K562 (cell line): ENCODE results near the gene UNC13C. TPM values are rescaled to one million over a fixed set of nuclear protein-coding genes. Genes with fewer than 3 reads are reported as not detected.

Source experiments
- ATAC-seq: fragments of 200-7000 bp; cut with Tn5 transposase; 3 replicates; pipeline ENCODE4 v1.9.1; 2020; ENCODE audit warnings: moderate library complexity
- BruUV-seq: library from RNA; stranded (reverse); fragments of 400-500 nt; replicated peaks from 2 replicates; lab custom pipeline; 2021; lab: Mats Ljungman, UMichigan
- CTCF ChIA-PET: fragments of 300-600 bp; formaldehyde crosslinking; extraction: SDS; loops from one replicate; lab custom pipeline; 2021; ENCODE audit warnings: low intra/inter-chr PET ratio; lab: Yijun Ruan, JAX
- POLR2A ChIA-PET: fragments of 300-600, 350-650 bp; sonication (Branson Sonifier 250); formaldehyde crosslinking; extraction: SDS; loops from one replicate; lab custom pipeline; 2021; ENCODE audit warnings: antibody characterized with exemption, inconsistent platforms; lab: Yijun Ruan, JAX
- DNase-seq, 4 experiments: peaks; one replicate each; pipeline versions ENCODE4 v3.0.0 to v3.0.0-alpha.2; 2011 to 2018; ENCODE audit warnings: low spot score in 3 of 4, mixed read lengths in 3 of 4; ENCODE audit errors: extremely low read depth in 1 of 4
- FAIRE-seq: peaks from 2 replicates; lab custom pipeline; 2011; peaks lifted over from hg19 to GRCh38; lab: Jason Lieb, UNC
- H2AFZ ChIP-seq: 2 replicates; pipeline ENCODE4 v1.6.0; 2011; ENCODE audit warnings: low read depth, low read length, control low read depth, inconsistent platforms
- H3K27ac ChIP-seq: fragments of 200-600 bp; 3 replicates; pipeline ENCODE4 v1.8.0; 2011; ENCODE audit warnings: low read depth, mild to moderate bottlenecking, control low read depth, inconsistent platforms, low read length, moderate library complexity, mixed read lengths; ENCODE audit errors: extremely low read depth
- H3K27me3 ChIP-seq, 2 experiments: fragments of 300-600 bp in 1 of 2; 2 replicates in 1 of 2; 3 replicates in 1 of 2; pipeline versions ENCODE4 v1.6.0 to v1.8.0; 2011; ENCODE audit warnings: inconsistent platforms in 2 of 2, low read length in 2 of 2, mild to moderate bottlenecking in 1 of 2, mixed read lengths in 1 of 2, moderate library complexity in 1 of 2; ENCODE audit not compliant: control insufficient read depth in 2 of 2, insufficient read depth in 2 of 2
- H3K36me3 ChIP-seq: fragments of 300-600 bp; 3 replicates; pipeline ENCODE4 v1.8.0; 2011; ENCODE audit warnings: mild to moderate bottlenecking, low read length, inconsistent platforms; ENCODE audit not compliant: control insufficient read depth, insufficient read depth
- H3K4me1 ChIP-seq, 2 experiments: fragments of 200-600 bp in 1 of 2; replicated peaks in 1 of 2; 2 replicates in 1 of 2; 3 replicates in 1 of 2; pipeline versions ENCODE4 v1.5.1 to v1.8.0; 2011; ENCODE audit warnings: inconsistent platforms in 2 of 2, low read length in 2 of 2, mild to moderate bottlenecking in 1 of 2, mixed read lengths in 1 of 2, moderate library complexity in 1 of 2; ENCODE audit not compliant: control insufficient read depth in 2 of 2, insufficient read depth in 2 of 2
- H3K4me2 ChIP-seq: 2 replicates; pipeline ENCODE4 v1.6.1; 2011; ENCODE audit warnings: low read length, control low read depth, inconsistent platforms, mixed read lengths; ENCODE audit not compliant: insufficient read depth
- H3K4me3 ChIP-seq: fragments of 200-600 bp; sonication (generic), shearing (Covaris generic); 2 replicates; pipeline ENCODE4 v1.5.1; 2016; ENCODE audit warnings: control low read depth, inconsistent platforms
- H3K79me2 ChIP-seq: fragments of 200-600 bp; 3 replicates; pipeline ENCODE4 v1.8.0; 2011; ENCODE audit warnings: low read length, inconsistent platforms; ENCODE audit not compliant: control insufficient read depth, insufficient read depth
- H3K9ac ChIP-seq, 2 experiments: 2 replicates each; pipeline versions ENCODE4 v1.6.0 to v1.6.1; 2011; ENCODE audit warnings: low read depth in 2 of 2, low read length in 2 of 2, control low read depth in 1 of 2, inconsistent platforms in 1 of 2, mild to moderate bottlenecking in 1 of 2, mixed read lengths in 1 of 2; ENCODE audit not compliant: insufficient read depth in 1 of 2
- H3K9me1 ChIP-seq: one replicate; pipeline ENCODE4 v1.6.0; 2011; ENCODE audit warnings: inconsistent platforms, mild to moderate bottlenecking, low read length, moderate library complexity; ENCODE audit not compliant: control insufficient read depth, insufficient read depth
- H3K9me3 ChIP-seq: replicated peaks from 2 replicates; pipeline ENCODE4 v1.5.1; 2011; ENCODE audit warnings: low read depth, low read length, inconsistent platforms; ENCODE audit not compliant: control insufficient read depth, insufficient read depth
- H4K20me1 ChIP-seq: replicated peaks from 2 replicates; pipeline ENCODE4 v1.6.1; 2011; ENCODE audit warnings: low read length, inconsistent platforms, mixed read lengths; ENCODE audit not compliant: control insufficient read depth, insufficient read depth
- HDGF ChIP-seq: fragments of 450-650 bp; IDR thresholded peaks from 2 replicates; pipeline ENCODE4 v1.6.1; 2016
- KAT2B ChIP-seq: IDR thresholded peaks from one replicate; pipeline ENCODE4 v1.6.1; 2012; ENCODE audit warnings: low read depth, mild to moderate bottlenecking, control low read depth, inconsistent platforms, low read length, moderate library complexity
- STAT6 ChIP-seq: sonication (generic); formaldehyde crosslinking; IDR thresholded peaks from 2 replicates; pipeline ENCODE4 v1.8.1; 2023; ENCODE audit warnings: mild to moderate bottlenecking, missing genetic modification reagents
- ZFPM2 ChIP-seq: fragments of 250-450 bp; sonication (Bioruptor Pico); IDR thresholded peaks from 2 replicates; pipeline ENCODE4 v1.5.1; 2022; ENCODE audit warnings: mild to moderate bottlenecking
- ZNF384 ChIP-seq: IDR thresholded peaks from 2 replicates; pipeline ENCODE4 v1.6.1; 2012; ENCODE audit warnings: low read depth, low read length, improper control_type of control experiment
- WGBS: fragments of 100-300 bp; shearing (Covaris generic); methylation state at CpG from one replicate; pipeline ENCODE4 v1.1.6; 2016; ENCODE audit warnings: low coverage, mixed read lengths; ENCODE audit not compliant: insufficient coverage; ENCODE audit errors: missing lambda C conversion rate; 5-methylcytosine and 5-hydroxymethylcytosine counted together
- in situ Hi-C: fragments of 300-500 bp; cut with MboI; formaldehyde crosslinking; loops from 4 replicates; pipeline ENCODE4 v1.15.0; 2018; ENCODE audit warnings: inconsistent platforms, mixed read lengths
- intact Hi-C: fragments of 100-400 bp; cut with micrococcal nuclease; formaldehyde crosslinking; loops from 2 replicates; pipeline ENCODE4 v1.14.2; 2022
- polyA plus RNA-seq, 8 experiments: library from polyadenylated mRNA; depleted of rRNA in 4 of 8; stranded (reverse) in 5 of 8; unstranded in 3 of 8; fragments of >200 nt; fragmentation: Nextera tagmentation in 2 of 8; fragmentation: Illumina TruSeq in 1 of 8; extraction: Ambion mirVana in 2 of 8; extraction: Trizol in 1 of 8; gene quantifications; 2 replicates each; pipeline versions ENCODE4 v1.2.1 to v1.2.3, GENCODE V29; 2011 to 2014; ENCODE audit warnings: inconsistent platforms in 1 of 8, missing spikeins in 1 of 8
- total RNA-seq, 7 experiments: library from RNA; depleted of rRNA in 6 of 7; stranded (reverse); fragments of >200 nt in 6 of 7; fragmentation: Illumina TruSeq in 2 of 7; extraction: Trizol in 2 of 7; gene quantifications; 2 replicates each; pipeline versions ENCODE4 v1.2.1 to v1.2.3, GENCODE V29; 2011 to 2021; ENCODE audit warnings: low replicate concordance in 1 of 7

UNC13C gene
- total and polyA plus RNA-seq, 9 of the 15 experiments (the other 6 are each of a cell fraction or from before 2014, with no cell fraction given) = not detected

GRCh38 chr15:54640873-54641272, 662.6 kb downstream of the UNC13C start:
- in situ Hi-C loops (no loop called here), intact Hi-C loops (no loop called here)
- Histone ChIP-seq H3K27ac (no peak overlapping the region), H3K4me2 (no peak overlapping the region), H3K9me3 (no peaks in the 10 kb centered on the region), H2AFZ (no peak overlapping the region), H3K4me1 (no peaks in the 10 kb centered on the region), H3K79me2 (no peaks in the 10 kb centered on the region), H3K27me3 (no peaks in the 10 kb centered on the region), H4K20me1 (no peaks in the 10 kb centered on the region), H3K9ac (no peak overlapping the region), H3K9me1 (no peaks in the 10 kb centered on the region), H3K36me3 (no peaks in the 10 kb centered on the region), H3K4me3 (no peak overlapping the region)
- ATAC-seq (no peak), DNase-seq (no peak), FAIRE-seq (no peak)
- no peak for TF ChIP-seq KAT2B
- no peak for TF ChIP-seq HDGF
- TF ChIP-seq ZNF384 = no peak
- no peak for TF ChIP-seq ZFPM2 (CRISPR knock-in tag)
- no peak for TF ChIP-seq STAT6 (CRISPR knock-in tag)
- ChIA-PET CTCF (no interaction called here), POLR2A (no interaction called here)
- WGBS = 0% methylated on average over 2 of the region's 2 CpGs
- BruUV-seq = no TSS peak
